Mononuclear cell (primary cell): ENCODE measurements around the gene SEMA6D. TPM values are rescaled to one million over a fixed set of nuclear protein-coding genes. Genes with fewer than 3 reads are reported as not detected.
"Not testable (repeated sequence)": the region's sequence is repeated elsewhere in the genome, so short reads cannot be mapped to it uniquely, and the experiment has no call there.

Experiments
- H3K27me3 ChIP-seq: 2 replicates; pipeline ENCODE4 v1.6.0; 2011; ENCODE audit warnings: low read length, control low read depth; ENCODE audit not compliant: insufficient read depth
- H3K4me1 ChIP-seq: 2 replicates; pipeline ENCODE4 v1.5.1; 2011; ENCODE audit warnings: mild to moderate bottlenecking, low read length, control low read depth; ENCODE audit not compliant: insufficient read depth
- H3K4me3 ChIP-seq: 2 replicates; pipeline ENCODE4 v1.5.1; 2011; ENCODE audit warnings: mild to moderate bottlenecking, low read length, moderate library complexity
- H3K9me3 ChIP-seq: 2 replicates; pipeline ENCODE4 v1.5.1; 2011; ENCODE audit warnings: low read depth, mild to moderate bottlenecking, control low read depth, low read length
- total RNA-seq: library from RNA; depleted of rRNA; stranded (reverse); fragments of >200 nt; gene quantifications from one replicate; pipeline ENCODE4 v1.2.3, GENCODE V29; 2012

Gene SEMA6D
- total RNA-seq, 1 donor, result under 0.01 TPM

GRCh38 chr15:47727137-47727536 lies 9.8 kb downstream of the SEMA6D start:
- Histone ChIP-seq H3K4me3 (no peak overlapping the region), H3K9me3 (no peaks in the 10 kb centered on the region), H3K4me1 (no peaks in the 10 kb centered on the region), H3K27me3 (no peaks in the 10 kb centered on the region)

DNA sequence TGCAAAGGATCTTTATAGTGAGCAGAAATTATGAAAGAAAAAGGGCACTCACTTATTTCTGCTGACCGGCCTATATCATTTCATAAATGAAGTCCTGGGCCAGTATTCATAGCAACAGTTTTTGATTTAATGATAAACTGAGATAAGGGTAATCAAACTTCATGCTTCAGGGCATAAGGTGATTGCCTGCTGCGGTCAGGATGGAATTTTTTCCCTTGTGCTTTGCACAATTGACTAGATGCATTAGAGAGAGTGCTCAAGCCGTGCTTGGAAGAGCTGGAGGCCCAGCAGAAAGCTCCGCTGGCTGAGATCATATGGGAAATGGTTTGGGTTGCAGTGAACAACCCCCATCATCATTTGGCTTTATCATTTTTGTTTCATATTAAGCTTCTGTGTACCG lies 10.4 kb downstream of the SEMA6D start:
- H3K4me1 ChIP-seq, result no peaks in the 10 kb centered on the region
- no peaks in the 10 kb centered on the region for H3K27me3 ChIP-seq
- H3K4me3 ChIP-seq, result no peak overlapping the region
- H3K9me3 ChIP-seq, result no peaks in the 10 kb centered on the region

- Histone ChIP-seq H3K9me3 (no peaks in the 10 kb centered on the region), H3K4me3 (no peak overlapping the region), H3K4me1 (no peaks in the 10 kb centered on the region), H3K27me3 (no peaks in the 10 kb centered on the region)
Observed at GRCh38 chr15:47728426-47728825, 11.1 kb downstream of the SEMA6D start.

DNA sequence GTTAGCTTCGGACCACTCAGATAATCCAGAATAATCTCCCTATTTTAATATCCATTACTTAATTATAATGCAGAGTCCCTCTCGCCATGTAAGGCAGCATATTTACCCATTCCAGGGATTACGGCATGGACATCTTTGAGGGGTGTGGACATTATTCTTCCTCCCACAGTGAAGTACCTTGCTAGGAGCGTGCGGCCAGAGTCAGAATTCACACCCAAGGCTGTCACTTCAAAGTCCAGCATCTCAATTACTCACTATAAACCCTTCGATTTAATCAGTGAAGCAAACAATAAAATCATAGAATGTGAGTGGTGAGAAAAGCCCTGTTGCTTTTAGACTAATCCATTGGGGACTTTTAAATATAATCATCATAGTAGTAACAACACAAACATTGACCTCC lies 11.6 kb downstream of the SEMA6D start:
- Histone ChIP-seq H3K4me1 (no peaks in the 10 kb centered on the region), H3K9me3 (no peaks in the 10 kb centered on the region), H3K27me3 (no peaks in the 10 kb centered on the region), H3K4me3 (no peak overlapping the region)

GRCh38 chr15:47731230-47731629 lies 13.9 kb downstream of the SEMA6D start:
- H3K27me3 ChIP-seq, result no peaks in the 10 kb centered on the region
- no peaks in the 10 kb centered on the region for H3K9me3 ChIP-seq
- no peaks in the 10 kb centered on the region for H3K4me1 ChIP-seq
- H3K4me3 ChIP-seq, result no peak overlapping the region

- Histone ChIP-seq H3K4me1 (no peaks in the 10 kb centered on the region), H3K4me3 (no peak overlapping the region), H3K27me3 (no peaks in the 10 kb centered on the region), H3K9me3 (no peaks in the 10 kb centered on the region)
Observed at GRCh38 chr15:47732248-47732647, 14.9 kb downstream of the SEMA6D start.

GRCh38 chr15:47733085-47733484 lies 15.8 kb downstream of the SEMA6D start:
- Histone ChIP-seq H3K4me3 (no peak overlapping the region), H3K4me1 (no peaks in the 10 kb centered on the region), H3K27me3 (no peaks in the 10 kb centered on the region)

GRCh38 chr15:47736143-47736786 lies 19.0 kb downstream of the SEMA6D start:
- no peaks in the 10 kb centered on the region for H3K4me1 ChIP-seq
- H3K27me3 ChIP-seq, result no peaks in the 10 kb centered on the region
- H3K4me3 ChIP-seq, result no peak overlapping the region
- H3K9me3 ChIP-seq, result no peaks in the 10 kb centered on the region

More at GRCh38 chr15:47733085-47733484, 15.8 kb downstream of the SEMA6D start:
- H3K9me3 ChIP-seq, result no peaks in the 10 kb centered on the region

DNA sequence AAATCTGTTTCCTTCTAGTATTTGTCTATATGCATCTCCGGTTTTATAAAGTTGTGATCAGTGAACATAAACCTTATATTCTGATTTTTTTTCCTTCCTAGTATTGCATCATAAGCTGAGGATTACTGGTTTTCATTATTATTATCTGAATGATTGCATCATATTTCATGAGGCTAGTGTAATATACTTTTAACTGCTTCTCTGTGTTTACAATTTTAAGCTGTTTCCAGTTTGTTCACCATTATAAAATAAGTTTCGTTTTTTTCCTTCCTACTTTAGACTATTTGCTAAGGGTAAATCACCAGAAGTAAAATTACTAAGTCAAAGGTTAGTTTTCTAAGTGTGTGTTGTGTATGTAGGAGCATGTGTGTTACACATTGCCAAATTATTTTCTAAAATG lies 20.2 kb downstream of the SEMA6D start:
- H3K4me1 ChIP-seq, result no peaks in the 10 kb centered on the region

DNA sequence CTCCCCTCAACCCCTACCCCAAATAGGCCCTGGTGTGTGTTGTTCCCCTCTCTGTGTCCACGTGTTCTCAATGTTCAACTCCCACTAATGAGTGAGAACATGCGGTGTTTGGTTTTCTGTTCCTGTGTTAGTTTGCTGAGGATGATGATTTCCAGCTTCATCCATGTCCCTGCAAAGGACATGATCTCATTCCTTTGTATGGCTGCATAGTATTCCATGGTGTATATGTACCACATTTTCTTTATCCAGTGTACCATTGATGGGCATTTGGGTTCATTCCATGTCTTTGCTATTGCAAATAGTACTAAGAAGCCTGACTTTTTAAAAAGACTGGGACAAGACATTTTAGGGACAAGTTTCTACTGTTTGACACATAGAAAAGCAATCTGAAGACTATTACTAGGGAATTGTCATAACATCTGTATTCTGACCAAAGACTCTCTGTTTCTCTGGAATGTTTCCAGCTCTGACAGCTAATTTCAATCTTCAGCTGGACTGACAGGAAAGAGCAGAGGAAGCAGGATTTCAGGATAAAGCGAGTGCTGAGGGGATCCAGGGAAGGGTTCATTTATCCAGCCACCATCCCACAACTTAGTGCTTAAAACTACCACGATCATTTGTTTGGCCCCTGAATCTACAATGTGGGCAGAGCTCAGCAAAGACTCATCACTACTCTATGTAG lies 21.0 kb downstream of the SEMA6D start:
- H3K4me1 ChIP-seq, H3K4me3 ChIP-seq, H3K9me3 ChIP-seq, H3K27me3 ChIP-seq: not testable (repeated sequence)

More for the DNA sequence above, 20.2 kb downstream of the SEMA6D start:
- Histone ChIP-seq H3K9me3 (no peaks in the 10 kb centered on the region), H3K27me3 (no peaks in the 10 kb centered on the region), H3K4me3 (no peak overlapping the region)

DNA sequence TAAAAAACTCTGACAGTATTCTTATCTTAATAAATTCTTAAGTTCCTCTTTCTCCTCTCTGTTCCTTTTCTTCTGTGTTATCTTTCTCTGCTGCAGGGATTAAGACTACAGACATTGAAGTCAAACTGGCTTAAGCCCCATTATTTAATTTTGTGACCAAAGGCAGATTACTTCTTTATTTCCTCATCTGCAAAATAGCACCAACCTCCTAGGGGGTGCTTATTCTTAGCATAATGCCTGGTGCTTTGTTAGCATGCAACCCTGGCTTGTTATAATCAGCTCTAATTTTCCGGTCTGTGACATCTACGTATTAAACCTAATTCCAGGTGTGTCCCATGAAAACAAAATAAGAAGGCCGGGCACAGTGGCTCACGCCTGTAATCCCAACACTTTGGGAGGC lies 23.8 kb downstream of the SEMA6D start:
- no peaks in the 10 kb centered on the region for H3K4me1 ChIP-seq
- no peaks in the 10 kb centered on the region for H3K27me3 ChIP-seq
- H3K4me3 ChIP-seq, result no peak overlapping the region
- H3K9me3 ChIP-seq, result no peaks in the 10 kb centered on the region

- Histone ChIP-seq H3K4me3 (no peak overlapping the region), H3K9me3 (no peaks in the 10 kb centered on the region)
Observed at GRCh38 chr15:47741907-47742306, 24.6 kb downstream of the SEMA6D start.

GRCh38 chr15:47742334-47742733 lies 25.0 kb downstream of the SEMA6D start:
- no peaks in the 10 kb centered on the region for H3K27me3 ChIP-seq
- no peaks in the 10 kb centered on the region for H3K4me1 ChIP-seq
- no peaks in the 10 kb centered on the region for H3K9me3 ChIP-seq
- H3K4me3 ChIP-seq, result no peak overlapping the region

More at GRCh38 chr15:47741907-47742306, 24.6 kb downstream of the SEMA6D start:
- H3K4me1 ChIP-seq, result no peaks in the 10 kb centered on the region
- H3K27me3 ChIP-seq, result no peaks in the 10 kb centered on the region

- no peaks in the 10 kb centered on the region for H3K9me3 ChIP-seq
- no peaks in the 10 kb centered on the region for H3K27me3 ChIP-seq
- no peaks in the 10 kb centered on the region for H3K4me1 ChIP-seq
- H3K4me3 ChIP-seq, result no peak overlapping the region
Observed at GRCh38 chr15:47742742-47743141, 25.4 kb downstream of the SEMA6D start.

DNA sequence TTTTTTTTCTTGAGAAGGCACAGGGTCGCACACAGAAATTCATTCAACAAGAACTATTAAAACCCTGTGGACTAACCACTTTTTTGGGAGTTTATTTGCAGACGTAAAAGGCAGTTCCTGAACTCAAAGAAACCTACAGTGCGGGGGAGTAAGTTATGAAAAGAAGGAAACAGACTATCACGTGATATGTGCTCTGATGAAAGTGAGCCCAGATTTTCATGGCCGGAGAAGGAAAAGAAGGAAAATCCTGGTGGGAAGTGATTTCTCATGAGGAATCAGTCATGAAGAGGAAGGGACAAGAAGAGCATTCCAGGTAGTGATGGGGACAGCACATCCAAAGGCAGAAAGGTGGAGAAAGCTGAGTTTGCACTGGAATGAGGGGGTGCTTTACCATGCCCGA lies 26.1 kb downstream of the SEMA6D start:
- H3K4me3 ChIP-seq, result no peak overlapping the region
- no peaks in the 10 kb centered on the region for H3K4me1 ChIP-seq
- H3K27me3 ChIP-seq, result no peaks in the 10 kb centered on the region
- H3K9me3 ChIP-seq, result no peaks in the 10 kb centered on the region

DNA sequence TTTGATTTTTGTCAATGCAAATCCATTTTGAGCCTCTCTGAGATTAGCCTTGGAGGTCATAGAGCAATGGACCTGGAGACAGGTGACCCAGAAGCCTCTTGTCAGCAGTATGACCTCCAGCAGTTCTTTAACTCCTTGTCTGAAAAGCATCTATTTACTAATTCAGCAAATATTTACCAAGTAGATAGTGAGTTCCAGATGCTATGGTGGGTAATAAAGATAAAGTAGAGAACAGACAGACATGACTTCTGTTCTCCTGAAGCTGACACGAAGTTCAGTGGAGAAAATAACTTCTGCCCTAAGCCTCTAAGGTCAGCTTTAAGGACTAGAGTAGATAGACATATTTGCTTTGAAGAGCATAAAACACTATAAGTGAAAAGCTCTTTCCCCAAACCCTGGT lies 26.6 kb downstream of the SEMA6D start:
- Histone ChIP-seq H3K27me3 (no peaks in the 10 kb centered on the region), H3K4me1 (no peaks in the 10 kb centered on the region), H3K9me3 (no peaks in the 10 kb centered on the region), H3K4me3 (no peak overlapping the region)
